Midbrain (tissue), 1 donor: ENCODE data around the gene GRIP2.

Source experiments
- DNase-seq: peaks from one replicate; lab custom pipeline; 2025; lab: John Stamatoyannopoulos, UW

The GRIP2 gene

DNA sequence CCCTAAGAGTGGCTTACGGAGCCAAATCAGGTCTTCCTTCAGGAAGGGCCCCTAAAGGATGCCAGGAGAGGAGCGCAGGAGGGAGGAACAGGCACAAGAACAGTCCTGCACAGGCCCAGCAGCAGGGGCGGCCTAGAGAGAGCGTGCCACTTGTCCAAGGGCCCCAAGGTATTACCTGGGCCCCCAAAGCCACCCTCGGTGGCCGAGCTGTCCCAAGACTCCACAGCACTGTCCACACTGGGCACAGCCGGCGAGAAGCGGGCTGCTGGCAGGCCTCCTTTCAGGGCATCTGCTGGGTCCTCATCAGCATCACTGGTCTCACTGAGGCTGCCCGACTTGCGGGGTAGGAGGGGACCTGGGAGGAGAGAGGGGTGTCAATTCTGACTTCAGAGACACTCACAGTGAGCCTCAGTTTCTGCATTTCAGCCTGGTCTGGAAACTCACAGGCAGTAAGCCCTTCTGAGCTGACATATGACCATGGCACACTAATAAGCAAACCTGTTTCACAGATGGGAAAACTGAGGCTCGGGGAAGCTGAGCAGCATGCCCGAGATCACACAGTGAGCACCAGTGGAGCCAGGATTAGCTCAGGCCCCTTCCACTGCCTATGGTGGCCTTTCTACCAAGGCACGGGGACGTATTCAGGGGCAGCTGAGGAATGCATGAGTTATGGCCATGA lies 33.4 kb downstream of the GRIP2 start:
- DNase-seq: no peak

- DNase-seq: no peak
Observed at GRCh38 chr3:14505803-14506500, 34.2 kb downstream of the GRIP2 start.

DNA sequence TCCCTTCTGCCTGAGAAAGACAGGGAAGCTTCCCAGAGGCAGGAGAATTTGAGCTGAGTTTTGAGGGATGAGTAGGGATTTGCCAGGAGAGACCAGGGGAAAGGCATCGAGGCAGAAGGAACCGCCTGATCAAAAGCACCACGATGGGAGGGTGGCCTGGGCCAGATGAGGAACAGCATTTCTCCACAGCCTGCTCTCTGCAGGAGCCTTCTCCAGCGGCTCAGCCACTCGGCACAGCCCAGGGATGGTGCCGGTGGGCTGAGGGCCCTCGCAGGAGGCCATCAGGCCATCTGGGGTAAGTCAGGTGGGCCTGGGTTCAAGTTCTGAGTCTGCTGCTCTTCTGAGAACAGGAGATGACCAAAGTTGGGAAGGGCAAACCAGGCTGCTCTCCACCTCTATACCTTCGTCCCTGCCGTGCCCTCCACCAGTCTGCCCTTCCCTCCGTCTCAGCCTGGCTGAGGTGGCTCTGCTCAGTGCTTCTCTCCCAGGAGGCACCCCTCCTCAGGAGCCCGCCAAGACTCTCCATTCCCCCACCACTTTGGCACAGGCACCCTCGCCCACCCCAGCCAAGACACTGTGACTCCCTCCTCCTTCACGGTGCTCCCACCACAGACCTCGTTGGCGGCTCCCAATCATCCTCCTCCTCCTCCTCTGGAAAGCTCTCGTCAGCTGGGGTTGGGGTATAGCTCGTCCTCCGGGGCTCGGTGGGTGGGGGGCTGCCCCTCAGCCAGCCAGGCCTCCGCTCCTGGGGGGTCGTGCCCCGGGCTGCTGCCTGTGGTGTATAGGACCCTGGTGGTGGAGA lies 34.9 kb downstream of the GRIP2 start:
- DNase-seq: no peak

GRCh38 chr3:14503706-14504065 lies 36.5 kb downstream of the GRIP2 start:
- DNase-seq: no peak

GRCh38 chr3:14503033-14503705 lies 37.0 kb downstream of the GRIP2 start:
- DNase-seq: no peak

- DNase-seq: no peak
Observed at GRCh38 chr3:14502472-14502871, 37.7 kb downstream of the GRIP2 start.

DNA sequence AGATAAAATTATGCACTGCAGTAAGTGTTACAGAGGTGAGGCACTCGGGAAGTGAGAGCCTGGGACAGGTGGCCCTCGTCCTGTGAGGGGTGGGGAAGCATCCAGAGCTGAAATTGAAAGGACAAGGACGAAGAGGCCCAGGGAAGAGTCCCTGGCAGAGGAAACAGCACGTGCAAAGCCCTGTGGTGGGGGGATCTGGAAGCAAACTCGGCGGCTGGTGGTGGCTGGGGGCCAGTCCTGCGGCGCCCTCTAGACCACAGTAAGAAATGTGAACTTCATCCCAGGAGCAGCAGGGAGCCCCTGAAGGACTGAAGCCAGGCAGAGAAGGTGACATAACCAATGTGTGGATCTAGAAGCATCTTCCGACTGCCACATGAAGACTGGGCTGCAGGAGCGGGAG lies 42.8 kb downstream of the GRIP2 start:
- DNase-seq: no peak

- no peak for DNase-seq
Observed at GRCh38 chr3:14496351-14496750, 43.8 kb downstream of the GRIP2 start.

DNA sequence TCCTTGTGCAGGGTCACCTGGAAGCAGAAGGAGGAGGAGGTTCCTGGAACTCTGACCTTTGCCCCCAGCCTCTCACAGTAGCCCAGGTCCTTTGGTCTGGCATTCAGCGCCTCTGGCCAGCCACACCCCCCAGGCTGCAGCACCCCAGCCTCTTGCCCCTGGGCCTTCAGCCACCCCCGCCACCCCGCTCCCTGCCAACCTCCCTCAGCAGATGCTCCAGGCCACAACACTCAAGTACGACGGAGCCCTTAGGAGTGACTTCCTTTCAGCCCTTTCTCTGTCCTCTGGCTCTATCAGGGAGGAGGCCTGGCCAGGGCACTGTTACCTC lies 45.2 kb downstream of the GRIP2 start:
- no peak for DNase-seq

- no peak for DNase-seq
Observed at GRCh38 chr3:14494279-14494972, 45.7 kb downstream of the GRIP2 start.

GRCh38 chr3:14492948-14493881 lies 46.9 kb downstream of the GRIP2 start:
- no peak for DNase-seq

DNA sequence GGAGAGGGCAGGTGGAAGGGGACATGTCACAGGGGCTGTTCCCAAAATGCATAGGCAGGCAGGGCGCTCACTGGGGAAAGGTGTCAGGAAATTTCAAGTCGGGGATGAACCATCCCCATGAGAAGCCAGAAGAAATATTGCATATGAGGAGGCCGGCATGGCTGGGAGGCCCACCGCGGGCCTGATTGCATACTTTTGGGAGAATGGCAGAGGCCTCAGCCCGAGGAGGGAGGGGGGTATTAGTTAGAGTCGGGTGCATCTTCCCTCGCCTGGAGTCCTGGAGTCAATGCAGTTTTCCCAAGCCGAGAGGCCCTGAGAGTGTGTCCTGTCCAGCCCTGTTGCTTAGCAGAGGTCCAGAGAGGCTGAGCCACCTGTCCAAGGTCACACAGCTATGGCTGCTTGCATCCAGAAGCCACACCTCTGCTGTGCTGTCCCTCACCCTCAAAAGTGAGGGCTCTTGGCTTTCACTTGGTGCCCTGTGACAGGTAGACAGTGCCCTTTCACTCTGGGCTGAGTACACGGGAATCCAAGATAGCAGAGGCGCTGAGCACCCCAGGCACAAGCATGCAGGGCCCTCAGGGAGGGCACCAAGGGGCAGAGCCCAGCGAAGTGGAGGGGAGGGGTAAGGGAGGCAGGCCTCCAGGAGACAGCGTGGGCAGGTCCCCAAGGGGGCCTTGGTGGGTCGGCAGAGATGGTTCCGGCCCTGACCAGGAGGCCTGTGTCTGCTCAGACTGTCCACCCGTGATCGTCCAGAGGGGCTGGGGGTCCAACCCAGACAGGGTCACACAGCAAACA lies 48.5 kb downstream of the GRIP2 start:
- no peak for DNase-seq

- DNase-seq: no peak
Observed at GRCh38 chr3:14490831-14491230, 49.3 kb downstream of the GRIP2 start.

GRCh38 chr3:14490255-14490654 lies 49.9 kb downstream of the GRIP2 start:
- DNase-seq: no peak

DNA sequence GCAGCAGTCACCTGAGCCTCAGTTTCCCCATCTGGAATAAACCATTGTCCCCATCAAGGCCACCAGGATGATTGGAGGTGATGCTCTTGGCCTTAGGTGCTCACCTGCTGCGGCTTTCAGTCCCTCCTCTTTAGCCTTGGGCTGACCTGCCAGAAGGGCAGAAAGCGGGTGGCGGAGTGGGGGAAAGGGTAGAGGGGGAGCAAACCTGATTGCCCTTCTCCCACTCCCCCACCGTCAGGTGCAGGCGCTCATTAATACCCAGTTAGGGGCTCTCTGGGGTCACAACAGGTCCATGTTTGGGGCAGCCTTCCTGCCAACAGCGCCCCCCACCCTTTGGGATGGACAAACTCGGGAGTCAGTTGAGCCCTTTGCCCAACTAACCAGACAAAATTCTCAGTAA lies 50.5 kb downstream of the GRIP2 start:
- no peak for DNase-seq

DNA sequence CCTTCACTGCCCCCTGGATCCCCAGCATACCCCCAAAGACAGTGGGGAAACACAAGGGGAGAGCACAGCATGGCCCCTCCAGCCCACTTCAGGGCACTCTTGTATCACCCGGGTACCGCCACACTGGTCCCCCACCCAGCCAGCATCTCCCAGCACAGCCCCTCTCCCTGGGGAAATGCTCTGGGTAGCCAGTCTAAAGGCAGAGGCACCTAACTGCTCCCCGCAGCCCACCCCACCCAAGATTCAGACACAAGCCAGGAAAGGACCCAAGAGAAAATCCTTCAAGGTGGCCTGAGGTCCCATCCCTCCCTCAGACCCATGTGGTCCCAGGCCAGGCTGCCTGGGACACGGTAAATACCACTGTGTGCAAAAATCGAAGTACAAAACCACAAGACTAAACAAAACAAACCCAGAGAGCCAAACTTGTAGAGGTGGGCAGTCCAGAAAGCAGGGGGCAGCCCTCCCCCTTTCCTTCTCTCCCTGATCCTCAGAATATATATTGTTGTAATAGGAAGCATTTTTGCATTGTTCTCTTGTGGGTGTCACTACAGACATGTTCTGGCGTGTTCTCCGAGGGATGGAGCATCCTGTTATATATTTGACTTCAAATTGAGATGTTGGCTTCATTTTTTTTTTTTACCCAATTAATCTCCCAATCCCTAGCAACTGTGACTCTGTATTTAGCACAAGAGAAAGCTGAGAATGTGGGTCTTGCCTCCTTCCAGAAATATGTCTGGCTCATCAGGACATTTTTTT lies 51.7 kb downstream of the GRIP2 start:
- DNase-seq: no peak

DNA sequence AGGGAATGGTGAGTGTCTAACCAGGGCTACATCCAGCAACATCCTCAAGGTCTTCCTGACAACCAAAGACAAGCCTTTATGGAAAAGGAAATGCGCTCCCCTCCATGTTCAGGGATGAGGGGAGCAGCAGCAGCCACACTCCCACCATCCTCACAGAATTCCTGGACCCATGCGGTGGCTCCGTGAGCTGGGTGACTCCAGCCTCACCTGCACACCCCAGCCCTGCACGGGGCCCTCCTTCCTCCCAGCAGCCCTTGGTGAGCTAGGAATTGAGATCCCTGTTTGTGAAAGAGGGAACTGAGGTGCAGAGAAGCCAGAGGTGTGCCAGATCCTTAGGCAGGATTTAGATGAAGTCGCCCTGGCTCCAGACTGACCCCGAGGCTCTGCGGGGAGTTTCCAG lies 52.3 kb downstream of the GRIP2 start:
- no peak for DNase-seq

GRCh38 chr3:14487086-14487485 lies 53.1 kb downstream of the GRIP2 start:
- no peak for DNase-seq

DNA sequence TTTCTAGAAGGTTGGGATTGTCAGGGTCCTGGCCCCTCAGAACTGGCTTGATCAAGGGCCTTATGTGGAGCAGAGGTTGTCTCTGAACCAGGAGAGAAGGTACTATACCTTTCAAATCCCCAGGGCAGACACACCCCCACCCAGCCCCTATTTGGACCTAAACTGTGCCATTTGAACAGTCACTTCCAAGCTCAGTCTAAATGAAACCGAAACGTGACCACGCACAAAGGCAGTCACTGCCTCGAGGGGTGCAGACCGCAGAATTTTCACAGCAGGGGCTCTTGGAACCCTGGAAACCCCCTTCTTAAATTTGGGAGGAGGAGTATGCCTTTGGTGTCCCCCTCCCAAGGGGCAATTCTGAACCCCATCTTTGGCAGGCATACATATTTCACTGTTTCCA lies 53.7 kb downstream of the GRIP2 start:
- DNase-seq: no peak
